Kidney glomerular epithelial cell (primary cell): ENCODE results near the gene GRM4.

ENCODE experiments used
- DNase-seq: peaks from one replicate; lab custom pipeline; 2025; lab: John Stamatoyannopoulos, UW

GRM4 gene

DNA sequence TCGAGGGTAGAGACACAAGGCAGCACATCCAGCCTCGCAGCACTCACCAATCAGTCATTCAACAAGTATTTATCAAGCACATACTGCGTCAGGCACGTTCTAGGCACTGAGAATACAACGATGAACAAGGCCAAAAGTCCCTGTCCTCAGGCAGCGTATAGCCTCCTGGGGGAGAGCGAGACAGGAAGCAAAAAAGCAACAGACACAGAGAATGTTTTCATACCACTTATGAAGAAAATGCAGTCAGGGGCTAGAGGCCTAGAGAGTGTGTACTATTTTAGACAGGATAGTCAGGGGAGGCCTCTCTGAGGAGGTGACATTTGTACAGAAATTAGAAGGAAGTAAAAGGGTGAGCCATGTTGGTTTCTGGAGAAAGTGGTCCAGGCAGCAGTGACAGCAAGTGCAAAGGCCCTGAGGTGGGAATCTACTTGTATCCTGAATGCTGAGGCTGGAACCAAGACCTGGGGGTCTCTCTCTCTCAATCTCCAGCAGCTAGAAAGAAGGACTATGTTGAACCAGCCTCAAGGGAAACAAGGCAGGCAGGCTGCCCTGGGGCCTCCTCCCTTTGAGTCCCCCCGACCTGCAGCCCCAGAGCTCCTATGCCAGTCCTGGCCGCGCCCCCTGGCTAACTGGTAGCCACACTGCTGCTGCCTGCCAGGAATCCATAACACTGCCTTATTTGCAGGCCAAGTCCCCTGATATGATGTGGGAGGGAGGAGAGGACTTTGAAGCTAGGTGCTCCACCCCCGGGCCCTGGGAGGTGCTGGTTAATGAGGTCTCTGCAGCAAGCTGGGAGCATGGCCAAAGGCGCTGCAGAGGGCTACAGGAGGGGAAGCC, 151.2 kb downstream of the GRM4 start:
- DNase-seq = no peak

DNA sequence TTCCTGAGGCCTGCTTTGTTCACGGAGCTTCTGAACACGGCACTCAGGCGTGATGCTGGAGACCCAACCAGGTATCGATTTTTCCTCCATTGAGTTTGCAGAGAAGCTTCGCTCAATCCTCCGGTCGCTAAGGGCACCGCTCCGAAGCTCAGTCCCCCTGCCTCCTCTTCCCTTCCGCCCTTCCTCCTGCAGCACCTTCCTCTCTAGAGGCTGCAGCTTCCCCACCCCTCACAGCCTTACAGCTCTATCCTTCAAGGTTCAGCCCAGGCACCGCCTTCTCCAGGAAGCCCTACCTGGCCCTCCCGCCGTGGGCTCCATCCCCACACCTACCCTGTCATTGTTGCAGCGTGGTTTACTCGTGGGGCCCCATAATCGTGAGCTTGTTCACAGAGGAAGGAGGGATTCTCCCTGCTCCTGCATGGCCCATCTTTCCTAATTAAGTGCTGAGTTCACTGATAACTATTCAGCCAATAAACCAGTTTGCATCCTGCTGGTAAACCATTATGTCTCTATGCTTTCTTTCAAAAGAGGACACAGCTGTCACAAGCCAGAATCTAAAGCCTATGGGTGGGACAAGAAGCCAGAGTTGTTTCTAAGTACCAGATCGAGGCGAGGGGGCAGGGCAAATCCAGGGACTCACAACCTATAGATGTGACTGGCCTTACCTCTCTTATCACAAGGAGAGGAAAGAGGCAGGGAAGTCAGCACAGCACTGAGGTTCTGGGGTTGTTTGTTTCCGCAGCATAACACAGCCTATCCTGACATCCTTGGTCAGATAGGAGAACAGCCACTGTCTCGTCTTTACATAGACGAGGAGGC, 152.0 kb downstream of the GRM4 start:
- DNase-seq = no peak

DNA sequence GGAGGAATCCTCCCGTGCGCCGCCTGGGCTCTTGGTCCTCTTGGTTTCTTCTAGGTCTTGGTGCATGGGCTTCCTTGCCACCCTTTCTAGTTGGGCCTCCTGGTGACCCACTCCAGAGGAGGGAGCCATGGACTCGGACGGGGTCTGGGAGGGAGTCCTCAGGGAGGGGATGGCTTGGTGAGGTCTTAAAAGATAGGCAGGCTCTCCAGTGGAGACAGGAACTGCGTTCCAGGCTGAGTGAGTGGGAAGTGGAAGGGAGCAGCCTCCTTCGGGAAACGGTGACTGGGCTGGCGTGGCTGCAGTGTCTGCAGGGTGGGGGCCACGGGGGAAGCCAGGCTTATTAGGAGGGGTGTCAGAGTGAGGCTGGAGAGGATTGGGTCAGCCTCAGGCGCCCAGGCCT, 152.8 kb downstream of the GRM4 start:
- no peak for DNase-seq

DNA sequence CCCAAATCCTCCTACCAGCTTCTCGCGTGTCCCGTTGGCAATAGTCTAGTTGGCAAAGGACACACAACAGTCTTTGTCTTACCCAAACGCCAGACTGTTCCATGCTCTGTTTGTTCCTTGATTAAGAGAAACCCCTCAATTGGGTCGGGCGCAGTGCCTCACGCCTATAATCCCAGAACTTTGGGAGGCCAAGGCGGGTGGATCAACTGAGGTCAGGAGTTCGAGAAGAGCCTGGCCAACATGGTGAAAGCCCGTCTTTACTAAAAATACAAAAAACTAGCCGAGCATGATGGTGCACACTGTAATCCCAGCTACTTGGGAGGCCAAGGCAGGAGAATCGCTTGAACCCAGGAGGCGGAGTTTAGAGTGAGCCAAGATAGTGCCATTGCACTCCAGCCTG, 153.7 kb downstream of the GRM4 start:
- no peak for DNase-seq

DNA sequence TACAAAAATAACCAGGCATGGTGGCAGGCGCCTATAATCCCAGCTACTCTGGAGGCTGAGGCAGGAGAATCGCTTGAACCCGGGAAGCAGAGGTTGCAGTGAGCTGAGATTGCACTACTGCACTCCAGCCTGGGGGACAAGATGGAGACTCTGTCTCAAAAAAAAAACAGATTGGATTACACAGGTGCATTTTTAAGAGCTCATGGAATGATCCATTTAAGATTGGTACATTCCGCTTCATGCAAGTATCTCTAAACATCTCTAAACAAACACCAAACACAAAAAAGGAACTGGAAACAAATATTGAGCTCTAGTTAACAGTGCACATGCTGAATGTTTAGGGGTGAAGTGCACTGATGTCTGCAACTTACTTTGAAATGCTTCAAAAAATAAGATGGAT, 154.3 kb downstream of the GRM4 start:
- DNase-seq = no peak

DNA sequence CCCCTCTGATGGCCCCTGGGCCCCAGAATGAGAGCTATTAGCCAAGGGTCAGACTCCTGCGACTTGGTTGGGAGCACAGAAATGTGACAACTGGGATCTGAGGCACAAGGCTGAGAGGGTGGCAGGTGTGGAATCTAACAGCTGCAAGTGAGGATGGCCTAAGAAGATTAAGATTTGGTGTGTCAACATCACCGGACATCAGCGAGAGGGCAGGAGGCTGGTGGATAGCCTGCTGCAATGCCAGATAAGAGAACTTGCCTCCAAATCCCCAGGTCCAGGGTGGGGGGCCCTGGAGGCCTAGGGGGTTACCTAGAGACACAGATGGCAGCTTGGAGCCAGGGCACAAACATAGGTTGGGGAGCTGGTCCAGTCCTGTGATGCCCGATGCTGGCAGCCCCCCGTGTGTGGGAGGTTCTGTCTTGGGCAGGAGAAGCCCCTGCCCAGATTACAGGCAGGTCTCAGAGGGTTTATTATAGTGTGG, 155.8 kb downstream of the GRM4 start:
- no peak for DNase-seq

DNA sequence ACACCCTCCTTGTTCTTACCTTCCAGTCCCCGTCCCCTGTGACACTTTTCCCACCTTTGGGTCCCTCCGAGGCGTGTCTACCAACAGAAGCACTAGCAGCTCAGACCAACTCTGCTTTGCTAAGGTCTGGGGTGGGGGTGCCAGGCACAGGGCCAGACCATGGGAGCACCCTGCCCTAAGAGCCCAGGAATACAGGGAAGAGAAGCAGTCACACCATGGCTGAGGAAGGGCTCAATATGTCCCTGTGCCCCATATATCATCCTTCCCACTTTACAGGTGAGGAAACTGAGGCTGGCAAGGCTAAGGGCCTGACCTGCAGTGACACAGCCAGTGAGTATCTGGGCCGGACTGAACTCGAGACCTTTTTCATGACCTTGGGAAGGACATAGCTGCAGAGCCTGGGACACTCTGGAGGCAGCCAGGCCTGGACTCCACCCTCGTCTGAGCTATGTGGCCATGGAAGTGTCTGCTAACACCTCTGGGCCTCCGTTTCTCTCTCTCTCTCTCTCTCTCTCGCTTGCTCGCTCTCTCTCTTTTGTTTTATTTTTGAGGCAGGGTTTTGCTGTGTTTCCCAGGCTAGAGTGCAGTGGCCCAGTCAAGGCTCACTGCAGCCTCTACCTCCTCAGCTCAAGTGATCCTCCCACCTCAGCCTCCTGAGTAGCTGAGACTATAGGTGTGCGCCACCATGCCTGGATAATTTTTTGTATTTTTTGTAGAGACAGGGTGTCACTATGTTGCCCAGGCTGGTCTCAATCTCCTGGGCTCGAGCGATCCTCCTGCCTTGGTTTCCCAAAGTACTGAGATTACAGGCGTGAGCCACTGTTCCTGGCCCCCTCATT, 156.7 kb downstream of the GRM4 start:
- no peak for DNase-seq

DNA sequence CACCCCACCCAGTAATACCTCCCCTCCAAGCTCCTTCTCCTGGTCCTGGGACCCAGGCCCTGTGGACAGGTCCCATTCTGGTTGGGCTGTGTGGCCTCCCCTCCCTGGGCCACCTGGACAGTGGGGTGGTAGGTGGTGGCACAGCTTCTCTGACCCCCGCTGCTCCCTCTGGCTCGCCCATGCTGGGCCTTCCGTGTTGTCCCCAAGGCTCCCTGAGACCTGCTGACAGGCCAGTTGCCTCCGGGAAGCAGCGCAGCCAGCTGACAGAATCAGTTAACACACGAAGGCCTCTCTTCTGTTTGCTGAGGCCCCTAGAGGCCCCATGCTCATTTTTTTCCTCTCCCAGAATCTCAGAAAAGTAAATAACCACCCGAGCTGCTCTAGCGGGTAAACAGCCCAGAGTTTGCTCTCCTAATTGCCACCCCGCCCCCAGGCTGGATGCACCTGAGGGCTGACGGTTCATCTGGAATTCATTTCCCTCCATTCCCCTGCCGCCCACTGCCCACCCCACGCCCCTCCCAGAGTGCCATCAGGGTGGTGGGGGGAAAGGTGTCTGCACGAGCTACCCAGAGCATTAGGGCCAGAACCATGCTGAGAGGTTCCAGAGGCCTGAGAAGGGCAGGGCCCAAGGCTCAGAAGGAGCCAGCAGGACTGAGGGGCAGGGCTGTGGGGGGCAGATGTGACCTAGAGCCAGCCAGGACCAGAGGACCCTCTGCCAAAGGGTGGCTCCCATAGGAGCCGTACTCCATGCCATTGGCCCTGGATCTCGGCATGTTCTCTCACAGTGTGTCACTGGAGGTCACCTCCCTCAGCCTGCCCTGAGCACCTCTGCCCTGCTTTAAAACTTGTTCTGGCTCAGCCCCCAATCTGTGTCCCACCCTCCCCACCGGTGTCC, 157.5 kb downstream of the GRM4 start:
- no peak for DNase-seq

DNA sequence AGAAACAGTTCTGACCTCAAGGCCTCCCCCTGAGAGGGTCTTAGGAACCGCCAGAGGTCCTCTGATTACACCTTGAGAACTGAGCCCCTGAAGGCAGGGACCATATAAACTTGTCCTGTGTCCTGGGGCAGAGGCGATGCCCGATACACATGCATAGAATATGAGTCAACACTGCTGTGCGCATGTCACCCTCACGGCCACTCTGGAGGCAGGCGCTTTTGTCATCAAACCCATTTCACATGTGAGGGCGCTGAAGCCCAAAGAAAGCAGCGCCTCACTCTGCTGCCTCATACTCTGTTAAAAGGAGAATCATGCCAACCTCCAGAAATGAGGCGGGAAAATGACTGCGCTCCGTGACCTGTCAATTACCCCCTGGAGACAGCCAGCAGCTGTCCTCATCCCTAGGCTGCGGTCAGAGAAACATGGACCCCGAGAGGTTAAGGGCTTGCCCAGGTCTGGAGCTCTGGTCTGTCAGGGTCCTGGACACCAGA, 158.3 kb downstream of the GRM4 start:
- no peak for DNase-seq

DNA sequence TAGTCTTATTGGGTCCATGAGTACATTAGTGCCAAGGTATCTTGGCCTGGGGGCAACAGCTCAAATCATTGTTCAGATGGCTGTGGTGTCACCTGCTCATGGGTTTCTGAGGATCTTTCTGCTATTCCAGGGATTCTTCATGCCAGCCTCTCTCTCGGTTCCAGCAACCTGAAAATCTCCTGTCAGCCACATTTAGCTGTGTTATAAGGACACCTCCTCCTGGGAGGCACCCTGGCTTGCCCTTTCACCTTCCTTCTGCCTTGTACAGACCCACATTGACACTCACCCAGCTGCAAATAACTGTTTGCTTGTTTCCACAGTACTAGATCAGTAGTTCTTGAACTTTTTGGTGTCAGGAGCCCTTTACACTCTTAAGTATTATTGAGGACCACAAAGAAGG, 159.9 kb downstream of the GRM4 start:
- DNase-seq = no peak

DNA sequence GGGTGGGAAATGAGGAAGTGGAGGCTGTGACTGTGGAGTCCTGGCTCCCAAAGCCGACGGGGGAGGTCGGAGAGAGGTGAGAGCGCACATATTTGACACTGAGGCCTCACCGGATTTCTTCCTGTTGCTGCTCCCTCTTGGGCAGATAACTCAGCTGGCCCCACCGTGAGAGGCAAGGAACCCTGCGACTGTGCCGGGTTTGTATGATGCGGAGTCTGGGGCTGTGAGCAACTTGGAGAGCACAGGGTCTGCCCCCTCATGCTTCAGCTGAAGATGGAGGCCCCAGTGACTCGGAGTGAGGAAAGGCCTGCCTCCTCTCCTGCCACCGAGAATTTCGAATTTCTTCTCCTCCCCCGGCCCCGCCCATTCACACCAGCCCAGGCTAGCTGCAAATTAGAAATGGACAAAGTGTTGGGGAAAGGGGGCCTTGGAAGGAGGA, 160.6 kb downstream of the GRM4 start:
- no peak for DNase-seq

DNA sequence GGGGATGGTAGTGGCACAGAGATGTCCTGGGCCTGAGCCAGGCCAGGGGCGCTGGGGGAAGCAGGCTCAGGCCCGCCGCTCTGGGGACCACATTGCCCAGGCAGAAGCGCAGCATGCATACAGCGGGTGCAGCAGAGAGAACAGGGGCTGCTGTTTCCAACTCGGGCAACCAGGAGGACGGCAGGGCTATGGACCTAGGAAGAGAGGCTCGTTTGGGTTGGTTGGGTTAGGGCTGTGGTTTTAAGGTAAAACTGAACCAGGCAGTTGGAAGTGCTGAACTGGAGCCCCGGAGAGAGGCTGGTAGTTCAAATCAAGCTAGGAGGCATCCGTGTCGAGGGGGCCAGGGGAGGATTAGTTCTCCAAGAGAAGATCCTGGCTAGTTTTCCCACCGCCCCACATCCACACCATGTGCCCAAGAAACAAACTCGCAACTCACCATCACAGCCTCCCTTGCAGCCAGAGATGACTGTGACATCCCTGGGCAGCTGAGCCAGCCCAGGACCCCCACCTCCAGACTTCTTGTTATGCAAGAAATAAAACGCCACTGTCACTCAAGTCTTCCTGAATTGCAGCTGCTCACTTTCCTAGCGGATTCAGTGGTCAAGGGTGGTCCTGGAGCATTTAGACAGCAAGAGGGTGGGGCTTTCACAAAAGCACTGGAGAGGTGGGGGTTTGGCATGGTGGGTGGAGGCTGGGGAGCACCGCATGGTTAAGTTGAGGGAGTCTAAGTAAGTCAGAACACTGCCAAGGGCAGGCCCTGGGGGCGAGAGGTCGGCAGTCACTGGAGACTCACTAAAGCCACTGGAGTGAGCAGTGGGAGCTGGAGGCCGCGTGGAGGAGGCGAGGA, 161.2 kb downstream of the GRM4 start:
- DNase-seq = no peak

DNA sequence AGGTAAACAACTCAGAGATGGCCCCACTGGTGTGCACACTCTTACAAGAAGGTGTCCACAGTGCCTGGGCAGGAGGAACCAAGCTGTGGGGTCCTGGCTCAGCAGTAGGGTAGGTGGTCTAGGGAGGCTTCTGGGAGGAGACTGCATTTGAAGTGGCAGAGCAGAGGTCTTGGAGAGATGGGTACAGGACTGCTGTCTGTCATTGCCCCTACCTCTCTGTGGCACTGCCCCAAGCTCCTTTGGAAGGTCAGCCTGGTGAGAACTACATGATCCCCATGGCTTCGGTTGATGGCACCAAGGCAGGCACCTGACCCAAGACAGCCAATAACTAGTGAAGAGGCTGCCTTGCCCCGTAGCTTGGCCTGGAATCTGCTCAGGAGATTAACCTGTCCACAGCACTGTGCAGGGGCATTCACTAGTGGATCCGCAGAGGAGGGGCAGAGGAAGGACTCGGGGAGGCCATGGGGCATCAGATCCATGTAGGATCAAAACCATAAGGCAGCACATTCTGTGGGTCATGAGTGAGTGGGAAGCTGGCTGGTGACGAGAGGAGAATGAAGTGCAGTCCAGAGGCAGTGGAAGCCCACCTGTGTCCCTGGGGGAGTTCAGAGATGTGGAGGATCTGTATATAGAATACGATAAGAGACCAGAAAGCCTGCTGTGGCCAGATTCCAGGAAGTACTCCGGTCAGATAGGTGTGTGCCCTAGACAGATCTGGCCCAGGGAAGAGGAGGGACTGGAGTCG, 162.0 kb downstream of the GRM4 start:
- no peak for DNase-seq

DNA sequence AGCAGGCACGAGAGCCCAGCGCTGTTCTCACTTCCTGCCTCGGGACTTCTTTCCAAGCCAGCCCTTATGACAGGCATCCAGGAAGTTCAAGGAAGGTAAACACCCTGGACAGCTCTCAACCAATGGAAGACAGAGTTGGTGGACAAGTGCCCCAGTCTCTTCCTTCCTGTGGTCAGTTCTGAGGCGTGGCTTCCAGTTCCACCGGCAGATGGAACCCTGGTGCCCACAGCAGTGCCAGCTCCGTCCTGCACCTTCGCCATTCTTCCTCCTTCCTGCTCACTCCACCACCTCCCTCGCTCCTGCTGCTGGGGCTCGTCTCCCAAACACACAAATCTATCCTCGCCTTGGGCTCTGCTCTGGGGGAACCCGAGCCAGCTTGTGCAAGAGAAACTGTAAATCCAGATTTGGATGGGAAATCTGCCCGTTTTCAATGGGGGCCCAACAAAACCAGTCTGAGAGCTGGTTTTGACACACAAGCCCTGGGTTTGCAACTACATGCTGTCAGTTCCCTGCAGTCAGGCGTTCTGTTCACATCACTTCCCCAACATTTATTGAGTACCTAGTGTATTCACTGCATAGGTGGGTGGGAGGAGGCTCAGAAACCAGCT, 162.7 kb downstream of the GRM4 start:
- no peak for DNase-seq

DNA sequence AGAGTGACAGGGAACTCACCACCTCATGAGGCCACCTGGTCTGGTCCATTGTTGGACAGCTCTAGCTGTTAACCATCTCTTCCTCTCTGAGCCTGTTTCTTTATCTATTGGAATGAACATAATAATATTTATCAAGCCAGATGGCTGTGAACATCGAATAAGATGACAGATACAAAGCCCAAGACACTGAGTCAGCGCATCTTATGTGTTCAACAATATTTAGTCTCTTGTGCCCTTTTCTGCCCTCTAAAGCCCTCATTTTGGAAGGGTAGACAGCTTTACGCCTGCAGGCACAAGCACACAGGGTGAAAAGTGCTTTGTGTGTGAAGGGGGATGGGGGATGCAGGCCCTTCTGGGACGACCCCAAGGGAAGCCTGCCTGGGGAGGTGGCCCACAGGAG, 164.0 kb downstream of the GRM4 start:
- no peak for DNase-seq

DNA sequence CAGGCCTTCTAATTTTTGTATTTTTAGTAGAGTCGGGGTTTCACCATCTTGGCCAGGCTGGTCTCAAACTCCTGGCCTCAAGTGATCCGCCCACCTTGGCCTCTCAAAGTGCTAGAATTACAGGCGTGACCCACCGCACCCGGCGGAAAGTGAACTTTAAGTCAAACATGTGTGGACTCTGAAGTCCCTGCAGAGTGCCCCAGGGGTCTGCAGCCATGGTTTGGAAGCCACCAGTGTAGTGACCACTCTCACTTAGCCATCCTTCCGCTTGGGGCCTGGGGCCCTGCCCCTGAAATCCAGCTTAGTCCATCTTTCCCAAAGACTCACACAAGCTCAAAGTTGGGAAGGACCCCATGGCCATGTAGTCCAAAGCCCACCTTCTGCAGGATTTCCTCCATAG, 164.5 kb downstream of the GRM4 start:
- DNase-seq = no peak

DNA sequence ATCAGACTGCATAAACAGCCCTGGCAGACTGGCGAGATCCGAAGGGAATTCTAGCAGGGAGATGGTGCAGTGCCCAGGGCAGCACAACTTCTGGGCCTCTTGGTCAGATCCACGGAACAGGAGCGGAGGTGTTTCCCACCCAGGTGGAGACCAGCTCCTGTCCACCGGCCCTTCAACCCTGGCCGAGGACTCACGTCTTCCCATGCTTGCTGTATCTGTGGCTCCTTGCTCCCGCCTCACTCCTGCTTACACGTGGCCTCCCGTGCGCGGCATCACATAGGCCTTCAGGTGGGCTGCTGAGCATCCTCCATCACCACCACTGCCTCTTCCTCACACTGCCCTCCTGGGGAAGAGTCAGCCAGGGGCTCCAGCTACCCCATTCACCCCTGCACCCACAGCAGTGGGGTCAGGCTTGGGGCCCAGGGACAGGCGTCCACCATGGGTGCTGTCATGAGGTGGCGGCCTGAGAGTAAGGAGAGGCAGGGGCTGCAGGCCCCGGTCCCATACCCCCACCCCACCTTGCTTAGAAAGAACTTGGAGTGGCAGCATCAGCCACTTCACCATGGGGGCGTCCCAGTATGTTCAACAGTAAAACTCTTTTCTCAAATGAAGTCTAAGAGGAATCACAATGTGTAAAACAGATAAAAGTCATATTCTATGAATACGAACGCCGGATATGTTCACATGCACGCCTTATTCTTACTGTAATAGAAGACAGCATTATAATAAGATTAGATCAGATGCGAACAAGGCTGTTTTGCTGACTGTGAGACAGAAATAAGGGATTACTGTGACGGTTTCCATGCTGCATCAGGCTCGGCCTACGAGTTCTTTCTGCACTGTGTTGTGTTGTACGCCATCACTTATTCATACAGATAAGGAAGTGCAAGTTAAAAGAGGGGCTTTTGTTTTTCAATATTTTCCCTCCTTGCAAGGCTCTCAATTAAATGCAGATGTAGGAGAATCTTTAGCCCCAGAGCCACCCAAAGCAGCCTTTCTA, 165.4 kb downstream of the GRM4 start:
- DNase-seq = no peak

DNA sequence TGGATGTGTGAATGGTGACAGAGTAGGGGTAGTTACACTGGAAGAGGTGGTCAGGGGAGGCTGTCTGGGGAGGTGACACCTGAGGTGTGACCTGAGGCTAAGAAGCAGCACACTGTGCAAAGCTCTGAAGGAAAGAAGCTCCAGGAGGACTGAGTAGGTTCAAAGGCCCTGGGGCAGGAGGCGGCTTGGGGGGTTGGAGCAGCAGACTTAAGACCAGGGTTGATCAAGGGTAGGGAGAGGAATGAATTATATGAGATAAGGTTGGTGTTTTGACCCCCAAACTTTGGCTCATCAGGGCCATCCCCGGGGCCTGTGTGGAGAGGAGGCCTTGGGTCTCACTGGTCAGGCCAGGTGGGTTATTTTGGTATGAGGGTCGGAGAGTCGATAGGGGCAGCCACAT, 166.1 kb downstream of the GRM4 start:
- DNase-seq = no peak
